HepG2 (cell line): ENCODE results near the gene ZFPM1. TPM values are rescaled to one million over a fixed set of nuclear protein-coding genes. Genes with fewer than 3 reads are reported as not detected.
A peak's percentile ranks its signal among the peaks of the same experiment; 100 is the strongest.

Source experiments
- BRD4 ChIP-seq: sonication (generic); formaldehyde crosslinking; IDR thresholded peaks from 2 replicates; pipeline ENCODE4 v1.4.0; 2020; ENCODE audit warnings: missing genetic modification reagents
- FOXJ3 ChIP-seq: sonication (generic); formaldehyde crosslinking; IDR thresholded peaks from 2 replicates; pipeline ENCODE4 v1.4.0; 2020; ENCODE audit warnings: missing genetic modification reagents, mild to moderate bottlenecking, borderline replicate concordance
- GMEB2 ChIP-seq: IDR thresholded peaks from 2 replicates; pipeline ENCODE4 v1.6.1; 2016; ENCODE audit warnings: missing biosample characterization, missing genetic modification reagents, low read depth
- HINFP ChIP-seq: sonication (generic); formaldehyde crosslinking; IDR thresholded peaks from 2 replicates; pipeline ENCODE4 v1.4.0; 2020; ENCODE audit warnings: low read depth, mild to moderate bottlenecking, missing genetic modification reagents
- HNRNPH1 ChIP-seq: fragments of 200-400 bp; formaldehyde crosslinking; optimal IDR thresholded peaks from 2 replicates; pipeline ENCODE3; 2017; ENCODE audit warnings: mild to moderate bottlenecking, low read depth, low read length
- HNRNPLL ChIP-seq: fragments of 200-400 bp; formaldehyde crosslinking; IDR thresholded peaks from 2 replicates; pipeline ENCODE4 v1.6.1; 2017; ENCODE audit warnings: mild to moderate bottlenecking, low read depth, low read length; ENCODE audit not compliant: poor library complexity, severe bottlenecking
- HOXD1 ChIP-seq: sonication (generic); formaldehyde crosslinking; IDR thresholded peaks from 2 replicates; pipeline ENCODE4 v1.5.0; 2020; ENCODE audit warnings: missing genetic modification reagents
- KAT7 ChIP-seq: IDR thresholded peaks from 2 replicates; pipeline ENCODE4 v1.6.1; 2018; ENCODE audit warnings: borderline replicate concordance, missing compliant biosample characterization
- NBN ChIP-seq: fragments of 450-650 bp; conservative IDR thresholded peaks from 2 replicates; pipeline ENCODE4 v1.6.1; 2017
- PPARG ChIP-seq: conservative IDR thresholded peaks from 2 replicates; pipeline ENCODE4 v1.6.1; 2016; ENCODE audit warnings: missing biosample characterization, missing genetic modification reagents
- SOX13 ChIP-seq, 3 experiments: fragments of 450-650 bp in 1 of 3; sonication (generic) in 1 of 3; formaldehyde crosslinking in 1 of 3; IDR thresholded peaks in 2 of 3; conservative IDR thresholded peaks in 1 of 3; 2 replicates each; pipeline versions ENCODE4 v1.5.0 to v1.6.1; 2016 to 2020; ENCODE audit warnings: antibody characterized with exemption in 1 of 3, mild to moderate bottlenecking in 1 of 3, missing compliant biosample characterization in 1 of 3, missing genetic modification reagents in 1 of 3, moderate library complexity in 1 of 3
- TBP ChIP-seq: sonication (generic); formaldehyde crosslinking; IDR thresholded peaks from 2 replicates; pipeline ENCODE4 v1.5.0; 2020; ENCODE audit warnings: missing genetic modification reagents
- THAP9 ChIP-seq: sonication (generic); formaldehyde crosslinking; IDR thresholded peaks from 2 replicates; pipeline ENCODE4; 2020; ENCODE audit warnings: missing genetic modification reagents, mild to moderate bottlenecking, borderline replicate concordance
- ZFY ChIP-seq: sonication (generic); formaldehyde crosslinking; IDR thresholded peaks from 2 replicates; pipeline ENCODE4 v1.4.0; 2020; ENCODE audit warnings: missing genetic modification reagents
- ZNF264 ChIP-seq: sonication (generic); formaldehyde crosslinking; IDR thresholded peaks from 2 replicates; pipeline ENCODE4 v1.4.0; 2020; ENCODE audit warnings: missing genetic modification reagents
- ZNF280B ChIP-seq: sonication (generic); formaldehyde crosslinking; IDR thresholded peaks from 2 replicates; pipeline ENCODE4 v1.5.0; 2020; ENCODE audit warnings: missing genetic modification reagents, mild to moderate bottlenecking, borderline replicate concordance
- ZNF672 ChIP-seq: sonication (generic); formaldehyde crosslinking; IDR thresholded peaks from 2 replicates; pipeline ENCODE4 v1.8.1; 2022; ENCODE audit warnings: missing genetic modification reagents
- ZNF784 ChIP-seq: sonication (generic); formaldehyde crosslinking; IDR thresholded peaks from 2 replicates; pipeline ENCODE4 v1.5.1; 2020; ENCODE audit warnings: missing genetic modification reagents, mild to moderate bottlenecking, borderline replicate concordance
- ZNF883 ChIP-seq: sonication (generic); formaldehyde crosslinking; IDR thresholded peaks from 2 replicates; pipeline ENCODE4 v1.5.1; 2020; ENCODE audit warnings: mild to moderate bottlenecking, missing genetic modification reagents; ENCODE audit errors: not compliant biosample characterization
- ZSCAN29 ChIP-seq: sonication (generic); formaldehyde crosslinking; conservative IDR thresholded peaks from 2 replicates; pipeline ENCODE4 v1.4.0; 2020; ENCODE audit warnings: mild to moderate bottlenecking, missing genetic modification reagents
- polyA plus RNA-seq, 8 experiments: library from polyadenylated mRNA; depleted of rRNA in 3 of 8; stranded (reverse) in 7 of 8; unstranded in 1 of 8; fragments of >200 nt; fragmentation: Illumina TruSeq in 4 of 8; extraction: Trizol in 4 of 8; gene quantifications; 2 replicates each; pipeline versions ENCODE4 v1.2.1 to v1.2.3, GENCODE V29; 2011 to 2016; ENCODE audit warnings: low read depth in 4 of 8, missing spikeins in 1 of 8, mixed read lengths in 1 of 8; ENCODE audit not compliant: insufficient read depth in 1 of 8
- total RNA-seq, 5 experiments: library from RNA; depleted of rRNA; stranded (reverse); fragments of >200 nt; fragmentation: Illumina TruSeq; extraction: Trizol; gene quantifications; 2 replicates each; pipeline ENCODE4 v1.2.3, GENCODE V29; 2016; ENCODE audit warnings: low read depth in 1 of 5

The ZFPM1 gene
- total and polyA plus RNA-seq, 2 of the 13 experiments (the other 11 are each of a cell fraction or from before 2014, with no cell fraction given) = 1.3 to 3.8 TPM

GRCh38 chr16:88503771-88504488, 50.9 kb downstream of the ZFPM1 start (continued):
- TF ChIP-seq THAP9 (CRISPR knock-in tag) (peak; percentile 38; the same call in 1 of the 2 replicates), ZNF784 (CRISPR knock-in tag) (0 out of 2 replicates have a peak, but pooled peaks have one; percentile 37), ZSCAN29 (CRISPR knock-in tag) (no peak), PPARG (CRISPR knock-in tag) (peak; percentile 93), ZNF280B (no peak), HNRNPLL (no peak), HINFP (CRISPR knock-in tag) (0 out of 2 replicates have a peak, but pooled peaks have one; percentile 4), ZNF672 (CRISPR knock-in tag) (no peak), ZNF264 (CRISPR knock-in tag) (peak; percentile 66; the same call in 1 of the 2 replicates), TBP (peak; percentile 32; the same call in 1 of the 2 replicates), ZFY (CRISPR knock-in tag) (no peak), KAT7 (no peak; the same call in 1 of the 2 replicates), GMEB2 (CRISPR knock-in tag) (no peak), HOXD1 (CRISPR knock-in tag) (no peak), ZNF883 (CRISPR knock-in tag) (peak; percentile 49), BRD4 (peak; percentile 31), FOXJ3 (peak; percentile 60; the same call in 1 of the 2 replicates), NBN (no peak), HNRNPH1 (no peak), SOX13 (IDR thresholded peaks at IDR 0.05) (no peak), SOX13 (CRISPR knock-in tag; conservative IDR thresholded peaks at IDR 0.05 in 1 of 2, IDR thresholded peaks at IDR 0.05 in 1 of 2) (peak in 1 of 2 experiments; percentile 65; a peak in 2 of 4 replicates)
